Measurements from ENCODE around the gene NRGN.
A peak's percentile ranks its signal among the peaks of the same experiment; 100 is the strongest.

Gene NRGN

GRCh38 chr11:124756033-124756752 is 16.5 kb downstream of the NRGN start:
- Histone ChIP-seq H3K4me1 (ENCODE audit: control insufficient read depth in 1 of 2, insufficient read depth in 2 of 2, low read length in 2 of 2) (peaks cover 17 to 19% of the 10 kb centered on the region in 2 donors), H3K9me3 (ENCODE audit: control insufficient read depth in 1 of 2, low read length in 2 of 2) (no peaks in the 10 kb centered on the region), H3K9ac (ENCODE audit: low read depth in 1 of 2, low read length in 2 of 2) (no peak overlapping the region), H3K4me3 (ENCODE audit: low read depth in 1 of 2, low read length in 2 of 2) (no peak overlapping the region), H3K36me3 (ENCODE audit: control insufficient read depth in 1 of 2, insufficient read depth in 2 of 2, low read length in 2 of 2) (no peaks in the 10 kb centered on the region), H3K27ac (ENCODE audit: low read depth, low read length) (no peak overlapping the region), H3K27me3 (ENCODE audit: control insufficient read depth in 1 of 2, insufficient read depth in 2 of 2, low read length in 2 of 2) (peaks cover 6 to 39% of the 10 kb centered on the region in 2 donors)

GRCh38 chr11:124756753-124757227 is 17.0 kb downstream of the NRGN start:
- Histone ChIP-seq H3K27me3 (ENCODE audit: control insufficient read depth in 1 of 2, insufficient read depth in 2 of 2, low read length in 2 of 2) (peaks cover 12 to 45% of the 10 kb centered on the region in 2 donors), H3K4me1 (ENCODE audit: control insufficient read depth in 1 of 2, insufficient read depth in 2 of 2, low read length in 2 of 2) (peaks cover 22 to 23% of the 10 kb centered on the region in 2 donors), H3K9ac (ENCODE audit: low read depth in 1 of 2, low read length in 2 of 2) (no peak overlapping the region), H3K36me3 (ENCODE audit: control insufficient read depth in 1 of 2, insufficient read depth in 2 of 2, low read length in 2 of 2) (no peaks in the 10 kb centered on the region), H3K9me3 (ENCODE audit: control insufficient read depth in 1 of 2, low read length in 2 of 2) (no peaks in the 10 kb centered on the region), H3K4me3 (ENCODE audit: low read depth in 1 of 2, low read length in 2 of 2) (no peak overlapping the region), H3K27ac (ENCODE audit: low read depth, low read length) (no peak overlapping the region)

GRCh38 chr11:124757320-124757719 is 17.6 kb downstream of the NRGN start:
- H3K4me3 ChIP-seq (ENCODE audit: low read depth in 1 of 2, low read length in 2 of 2) = no peak overlapping the region
- no peaks in the 10 kb centered on the region for H3K9me3 ChIP-seq (ENCODE audit: control insufficient read depth in 1 of 2, low read length in 2 of 2)
- H3K27me3 ChIP-seq (ENCODE audit: control insufficient read depth in 1 of 2, insufficient read depth in 2 of 2, low read length in 2 of 2) = peaks cover 14 to 47% of the 10 kb centered on the region in 2 donors
- no peak overlapping the region for H3K27ac ChIP-seq (ENCODE audit: low read depth, low read length)
- no peak overlapping the region for H3K9ac ChIP-seq (ENCODE audit: low read depth in 1 of 2, low read length in 2 of 2)
- H3K36me3 ChIP-seq (ENCODE audit: control insufficient read depth in 1 of 2, insufficient read depth in 2 of 2, low read length in 2 of 2) = no peaks in the 10 kb centered on the region
- peaks cover 23% of the 10 kb centered on the region in 2 donors for H3K4me1 ChIP-seq (ENCODE audit: control insufficient read depth in 1 of 2, insufficient read depth in 2 of 2, low read length in 2 of 2)

GRCh38 chr11:124758355-124759265 is 18.9 kb downstream of the NRGN start:
- no peaks in the 10 kb centered on the region for H3K9me3 ChIP-seq (ENCODE audit: control insufficient read depth in 1 of 2, low read length in 2 of 2)
- peaks cover 25 to 27% of the 10 kb centered on the region in 2 donors for H3K4me1 ChIP-seq (ENCODE audit: control insufficient read depth in 1 of 2, insufficient read depth in 2 of 2, low read length in 2 of 2)
- H3K4me3 ChIP-seq (ENCODE audit: low read depth in 1 of 2, low read length in 2 of 2) = peak overlapping the region; percentile 29 to 60
- H3K27ac ChIP-seq (ENCODE audit: low read depth, low read length) = peak overlapping the region; percentile 36
- no peak overlapping the region for H3K9ac ChIP-seq (ENCODE audit: low read depth in 1 of 2, low read length in 2 of 2)
- peaks cover 14 to 47% of the 10 kb centered on the region in 2 donors for H3K27me3 ChIP-seq (ENCODE audit: control insufficient read depth in 1 of 2, insufficient read depth in 2 of 2, low read length in 2 of 2)
- no peaks in the 10 kb centered on the region for H3K36me3 ChIP-seq (ENCODE audit: control insufficient read depth in 1 of 2, insufficient read depth in 2 of 2, low read length in 2 of 2)

GRCh38 chr11:124759266-124760204 is 19.8 kb downstream of the NRGN start:
- Histone ChIP-seq H3K27ac (ENCODE audit: low read depth, low read length) (peak overlapping the region; percentile 44), H3K9me3 (ENCODE audit: control insufficient read depth in 1 of 2, low read length in 2 of 2) (no peaks in the 10 kb centered on the region), H3K36me3 (ENCODE audit: control insufficient read depth in 1 of 2, insufficient read depth in 2 of 2, low read length in 2 of 2) (no peaks in the 10 kb centered on the region), H3K4me3 (ENCODE audit: low read depth in 1 of 2, low read length in 2 of 2) (peak overlapping the region; percentile 29 to 60), H3K9ac (ENCODE audit: low read depth in 1 of 2, low read length in 2 of 2) (no peak overlapping the region), H3K4me1 (ENCODE audit: control insufficient read depth in 1 of 2, insufficient read depth in 2 of 2, low read length in 2 of 2) (peaks cover 32 to 36% of the 10 kb centered on the region in 2 donors), H3K27me3 (ENCODE audit: control insufficient read depth in 1 of 2, insufficient read depth in 2 of 2, low read length in 2 of 2) (peaks cover 14 to 47% of the 10 kb centered on the region in 2 donors)

- H3K27ac ChIP-seq (ENCODE audit: low read depth, low read length) = peak overlapping the region; percentile 44
- peak overlapping the region in 1 of 2 donors; percentile 77 for H3K4me3 ChIP-seq (ENCODE audit: low read depth in 1 of 2, low read length in 2 of 2)
- H3K9ac ChIP-seq (ENCODE audit: low read depth in 1 of 2, low read length in 2 of 2) = no peak overlapping the region
- no peaks in the 10 kb centered on the region for H3K36me3 ChIP-seq (ENCODE audit: control insufficient read depth in 1 of 2, insufficient read depth in 2 of 2, low read length in 2 of 2)
- peaks cover 14 to 47% of the 10 kb centered on the region in 2 donors for H3K27me3 ChIP-seq (ENCODE audit: control insufficient read depth in 1 of 2, insufficient read depth in 2 of 2, low read length in 2 of 2)
- H3K4me1 ChIP-seq (ENCODE audit: control insufficient read depth in 1 of 2, insufficient read depth in 2 of 2, low read length in 2 of 2) = peaks cover 32 to 37% of the 10 kb centered on the region in 2 donors
- no peaks in the 10 kb centered on the region for H3K9me3 ChIP-seq (ENCODE audit: control insufficient read depth in 1 of 2, low read length in 2 of 2)
Observed at GRCh38 chr11:124760205-124760652, 20.5 kb downstream of the NRGN start.

GRCh38 chr11:124760806-124761205 is 21.1 kb downstream of the NRGN start:
- peaks cover 14 to 47% of the 10 kb centered on the region in 2 donors for H3K27me3 ChIP-seq (ENCODE audit: control insufficient read depth in 1 of 2, insufficient read depth in 2 of 2, low read length in 2 of 2)
- no peak overlapping the region for H3K27ac ChIP-seq (ENCODE audit: low read depth, low read length)
- no peak overlapping the region for H3K9ac ChIP-seq (ENCODE audit: low read depth in 1 of 2, low read length in 2 of 2)
- no peaks in the 10 kb centered on the region for H3K9me3 ChIP-seq (ENCODE audit: control insufficient read depth in 1 of 2, low read length in 2 of 2)
- H3K4me1 ChIP-seq (ENCODE audit: control insufficient read depth in 1 of 2, insufficient read depth in 2 of 2, low read length in 2 of 2) = peaks cover 32 to 37% of the 10 kb centered on the region in 2 donors
- peak overlapping the region; percentile 77 to 89 for H3K4me3 ChIP-seq (ENCODE audit: low read depth in 1 of 2, low read length in 2 of 2)
- H3K36me3 ChIP-seq (ENCODE audit: control insufficient read depth in 1 of 2, insufficient read depth in 2 of 2, low read length in 2 of 2) = no peaks in the 10 kb centered on the region

- peaks cover 32 to 37% of the 10 kb centered on the region in 2 donors for H3K4me1 ChIP-seq (ENCODE audit: control insufficient read depth in 1 of 2, insufficient read depth in 2 of 2, low read length in 2 of 2)
- H3K36me3 ChIP-seq (ENCODE audit: control insufficient read depth in 1 of 2, insufficient read depth in 2 of 2, low read length in 2 of 2) = no peaks in the 10 kb centered on the region
- peak overlapping the region; percentile 77 to 89 for H3K4me3 ChIP-seq (ENCODE audit: low read depth in 1 of 2, low read length in 2 of 2)
- H3K27me3 ChIP-seq (ENCODE audit: control insufficient read depth in 1 of 2, insufficient read depth in 2 of 2, low read length in 2 of 2) = peaks cover 14 to 43% of the 10 kb centered on the region in 2 donors
- H3K9me3 ChIP-seq (ENCODE audit: control insufficient read depth in 1 of 2, low read length in 2 of 2) = no peaks in the 10 kb centered on the region
- H3K27ac ChIP-seq (ENCODE audit: low read depth, low read length) = peak overlapping the region; percentile 58
- H3K9ac ChIP-seq (ENCODE audit: low read depth in 1 of 2, low read length in 2 of 2) = peak overlapping the region; percentile 32 to 38
Observed at GRCh38 chr11:124761301-124762104, 21.8 kb downstream of the NRGN start.
